Upper lobe of right lung (tissue), 1 donor: Measurements from ENCODE around the gene SUPT20H. TPM values are rescaled to one million over a fixed set of nuclear protein-coding genes. Genes with fewer than 3 reads are reported as not detected.
"Not testable (repeated sequence)": the region's sequence is repeated elsewhere in the genome, so short reads cannot be mapped to it uniquely, and the experiment has no call there.

Experiments
- ATAC-seq: fragments of 200-7000 bp; cut with Tn5 transposase; one replicate; pipeline ENCODE4 v1.9.1; 2020; ENCODE audit warnings: mild to moderate bottlenecking, moderate library complexity
- DNase-seq: peaks from one replicate; pipeline ENCODE4 v3.0.0-alpha.2; 2020
- H3K27ac ChIP-seq: fragments of 200-600 bp; one replicate; pipeline ENCODE4 v1.8.0; 2022
- H3K27me3 ChIP-seq: fragments of 200-600 bp; one replicate; pipeline ENCODE4 v1.8.0; 2022; ENCODE audit warnings: mild to moderate bottlenecking
- H3K36me3 ChIP-seq: fragments of 200-600 bp; one replicate; pipeline ENCODE4 v1.8.0; 2022
- H3K4me1 ChIP-seq: fragments of 200-600 bp; one replicate; pipeline ENCODE4 v1.8.0; 2022
- H3K4me3 ChIP-seq: fragments of 200-600 bp; one replicate; pipeline ENCODE4 v1.8.0; 2022; ENCODE audit warnings: mild to moderate bottlenecking
- H3K9me3 ChIP-seq: fragments of 200-600 bp; one replicate; pipeline ENCODE4 v1.8.0; 2022
- CTCF ChIP-seq: fragments of 200-600 bp; IDR thresholded peaks from one replicate; pipeline ENCODE4 v1.8.0; 2022; ENCODE audit warnings: antibody characterized with exemption
- intact Hi-C: fragments of 100-400 bp; cut with DNase I; formaldehyde crosslinking; loops from one replicate; pipeline ENCODE4 v1.11.0; 2022
- total RNA-seq: library from RNA; stranded (reverse); fragmentation: NEBNext Ultra II Directional; extraction: Animal tissue kit (Norgen Biotek cat#: 25700); gene quantifications from one replicate; pipeline ENCODE4 v1.2.1, GENCODE V29; 2021
- donor health status: DM: no; HTN: yes; CAD: no; lungs with severe emphysema.

The SUPT20H gene
- total RNA-seq, 1 donor from 2014 or later: 60.3 TPM

- H3K27ac ChIP-seq: peak overlapping the region; percentile 96
- H3K4me3 ChIP-seq: peak overlapping the region; percentile 95
- H3K9me3 ChIP-seq: no peaks in the 10 kb centered on the region
- no peak for ATAC-seq
- no peaks in the 10 kb centered on the region for H3K27me3 ChIP-seq
- no peak for DNase-seq
- H3K36me3 ChIP-seq: no peaks in the 10 kb centered on the region
- TF ChIP-seq CTCF: no peak
- intact Hi-C loops: no loop called here
- H3K4me1 ChIP-seq: peaks cover 19% of the 10 kb centered on the region
Observed at GRCh38 chr13:37059848-37060192, 332 bp upstream of the SUPT20H start.

- H3K36me3 ChIP-seq, ATAC-seq, H3K27me3 ChIP-seq, intact Hi-C loops, H3K9me3 ChIP-seq, H3K4me3 ChIP-seq, DNase-seq, H3K27ac ChIP-seq: not testable (repeated sequence)
- peaks cover 19% of the 10 kb centered on the region for H3K4me1 ChIP-seq
Observed at GRCh38 chr13:37056228-37056627, 3.3 kb downstream of the SUPT20H start.

GRCh38 chr13:37053111-37053510, 6.4 kb downstream of the SUPT20H start:
- DNase-seq, H3K27ac ChIP-seq, intact Hi-C loops: not testable (repeated sequence)

GRCh38 chr13:37049810-37050209, 9.7 kb downstream of the SUPT20H start:
- no peak for ATAC-seq
- intact Hi-C loops: no loop called here
- no peak for TF ChIP-seq CTCF

More at GRCh38 chr13:37053111-37053510, 6.4 kb downstream of the SUPT20H start:
- ATAC-seq, H3K9me3 ChIP-seq, H3K4me3 ChIP-seq, H3K27me3 ChIP-seq, H3K36me3 ChIP-seq: not testable (repeated sequence)
- H3K4me1 ChIP-seq: peaks cover 13% of the 10 kb centered on the region

GRCh38 chr13:37047846-37048245, 11.6 kb downstream of the SUPT20H start:
- H3K4me3 ChIP-seq: no peak overlapping the region
- H3K27ac ChIP-seq: no peak overlapping the region
- no peaks in the 10 kb centered on the region for H3K27me3 ChIP-seq
- intact Hi-C loops: no loop called here
- no peaks in the 10 kb centered on the region for H3K4me1 ChIP-seq
- no peak for TF ChIP-seq CTCF
- H3K9me3 ChIP-seq: no peaks in the 10 kb centered on the region
- DNase-seq (no peak), ATAC-seq (no peak)
- H3K36me3 ChIP-seq: peaks cover 59% of the 10 kb centered on the region

More at GRCh38 chr13:37049810-37050209, 9.7 kb downstream of the SUPT20H start:
- H3K9me3 ChIP-seq: no peaks in the 10 kb centered on the region
- H3K4me3 ChIP-seq: no peak overlapping the region
- no peaks in the 10 kb centered on the region for H3K4me1 ChIP-seq
- peaks cover 40% of the 10 kb centered on the region for H3K36me3 ChIP-seq
- H3K27ac ChIP-seq: no peak overlapping the region
- no peaks in the 10 kb centered on the region for H3K27me3 ChIP-seq
- DNase-seq: no peak

- Histone ChIP-seq H3K9me3 (no peaks in the 10 kb centered on the region), H3K27ac (no peak overlapping the region), H3K4me1 (no peaks in the 10 kb centered on the region), H3K27me3 (no peaks in the 10 kb centered on the region), H3K4me3 (no peak overlapping the region), H3K36me3 (peaks cover 67% of the 10 kb centered on the region)
- no peak for DNase-seq
- no peak for TF ChIP-seq CTCF
- no peak for ATAC-seq
- intact Hi-C loops: no loop called here
Observed at GRCh38 chr13:37047032-37047431, 12.5 kb downstream of the SUPT20H start.

GRCh38 chr13:37046062-37046461, 13.4 kb downstream of the SUPT20H start:
- ATAC-seq (no peak), DNase-seq (no peak)
- no peaks in the 10 kb centered on the region for H3K27me3 ChIP-seq
- no peaks in the 10 kb centered on the region for H3K4me1 ChIP-seq
- TF ChIP-seq CTCF: no peak
- H3K36me3 ChIP-seq: peaks cover 77% of the 10 kb centered on the region
- no peak overlapping the region for H3K4me3 ChIP-seq
- H3K9me3 ChIP-seq: no peaks in the 10 kb centered on the region
- H3K27ac ChIP-seq: no peak overlapping the region
- intact Hi-C loops: no loop called here
